ENCODE results near the gene FRMD4A.
"Not testable (repeated sequence)": the region's sequence is repeated elsewhere in the genome, so short reads cannot be mapped to it uniquely, and the experiment has no call there.

Gene FRMD4A

DNA sequence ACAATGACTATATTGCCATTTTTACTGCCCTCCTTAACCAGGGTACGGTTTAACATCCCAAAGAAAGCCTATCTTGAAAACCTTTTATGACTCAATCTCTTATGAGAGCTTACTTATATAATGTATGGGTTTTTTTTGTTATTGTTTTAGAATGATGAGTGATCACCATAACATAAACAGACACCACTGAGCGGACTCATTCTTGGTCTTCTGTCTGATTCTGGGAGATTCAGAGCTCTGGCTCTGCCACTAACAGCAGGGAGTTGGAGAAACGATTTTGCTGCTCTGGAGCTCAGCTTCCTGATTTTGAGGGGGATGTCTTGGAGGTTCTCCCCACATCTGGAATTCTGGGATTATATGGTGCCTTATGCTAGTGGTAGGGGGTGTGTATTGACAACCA, 244.1 kb downstream of the FRMD4A start:
- no peak for DNase-seq

GRCh38 chr10:14084875-14085274, 245.8 kb downstream of the FRMD4A start:
- DNase-seq, result peak; percentile 65

- DNase-seq, result no peak
These were observed 249.9 kb downstream of the FRMD4A start for GRCh38 chr10:14080795-14081194.

- no peak for DNase-seq
These were observed 253.3 kb downstream of the FRMD4A start for GRCh38 chr10:14077430-14077829.

- peak; percentile 97 for DNase-seq
These were observed 256.5 kb downstream of the FRMD4A start for GRCh38 chr10:14074062-14074884.

GRCh38 chr10:14072541-14072940, 258.2 kb downstream of the FRMD4A start:
- no peak for DNase-seq

GRCh38 chr10:14071956-14072355, 258.8 kb downstream of the FRMD4A start:
- DNase-seq, result no peak

DNA sequence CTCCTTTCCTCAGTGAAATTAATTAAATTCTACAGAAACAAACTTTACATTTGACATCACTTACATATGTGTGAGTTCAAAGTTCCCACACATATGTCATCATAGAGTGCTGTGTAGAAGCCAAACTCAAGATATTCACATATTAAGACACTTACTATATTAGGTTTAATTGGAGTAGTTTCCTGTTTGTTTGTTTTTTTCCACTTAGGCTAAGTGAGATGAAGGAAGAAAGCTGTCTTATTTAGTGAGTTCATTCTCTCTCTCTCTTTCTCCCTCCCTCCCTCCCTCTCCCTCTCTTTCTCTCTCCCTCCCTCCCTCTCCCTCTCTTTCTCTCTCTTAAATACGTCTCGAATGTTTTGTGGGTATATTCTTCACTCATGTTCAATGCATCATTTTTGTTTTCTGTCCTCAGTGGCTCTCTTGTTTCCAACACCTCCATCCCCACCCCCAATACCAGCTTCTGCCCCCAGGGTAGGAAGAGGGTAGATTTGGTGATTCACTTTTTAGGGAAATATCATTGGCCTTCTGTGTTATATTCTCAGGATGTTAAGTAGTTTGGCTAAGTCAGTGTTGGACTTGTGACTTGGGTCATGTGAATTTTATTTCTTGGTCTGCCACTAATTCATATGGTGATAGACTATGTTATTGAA, 262.0 kb downstream of the FRMD4A start:
- DNase-seq, result no peak

DNA sequence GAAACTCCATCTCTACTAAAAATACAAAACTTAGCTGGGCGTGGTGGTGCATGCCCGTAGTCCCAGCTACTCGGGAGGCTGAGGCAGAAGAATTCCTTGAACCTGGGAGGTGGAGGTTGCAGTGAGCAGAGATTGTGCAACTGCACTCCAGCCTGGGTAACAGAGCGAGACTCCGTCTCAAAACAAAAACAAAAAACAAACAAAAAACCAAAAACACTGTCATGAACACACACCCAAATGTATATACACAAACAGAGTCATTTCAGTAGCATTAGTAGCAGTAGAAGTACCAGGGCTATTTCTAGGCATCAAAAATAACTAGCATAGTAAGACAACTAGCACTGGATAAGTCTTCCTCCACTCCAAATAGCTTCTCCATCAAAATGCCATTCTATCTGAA, 263.1 kb downstream of the FRMD4A start:
- DNase-seq, result not testable (repeated sequence)

DNA sequence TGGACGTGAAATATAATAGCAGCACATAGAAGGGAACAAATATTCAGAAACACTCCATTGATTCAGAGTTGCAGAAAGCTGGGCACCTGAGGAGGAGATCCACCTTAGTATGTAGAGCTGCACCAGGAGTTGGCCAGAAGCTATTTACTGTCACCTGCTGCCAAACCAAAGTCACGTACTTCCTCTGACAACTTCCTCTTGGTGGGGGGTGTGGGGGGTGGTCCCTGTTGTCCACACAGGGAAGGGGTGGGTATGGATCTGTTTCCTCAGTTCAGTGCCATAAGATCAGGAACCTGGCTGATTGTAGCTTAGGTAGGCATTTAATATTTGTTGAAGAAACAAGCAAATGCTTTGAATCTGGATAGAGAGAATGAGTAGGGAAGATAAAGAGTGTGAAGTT, 264.6 kb downstream of the FRMD4A start:
- DNase-seq, result no peak

DNA sequence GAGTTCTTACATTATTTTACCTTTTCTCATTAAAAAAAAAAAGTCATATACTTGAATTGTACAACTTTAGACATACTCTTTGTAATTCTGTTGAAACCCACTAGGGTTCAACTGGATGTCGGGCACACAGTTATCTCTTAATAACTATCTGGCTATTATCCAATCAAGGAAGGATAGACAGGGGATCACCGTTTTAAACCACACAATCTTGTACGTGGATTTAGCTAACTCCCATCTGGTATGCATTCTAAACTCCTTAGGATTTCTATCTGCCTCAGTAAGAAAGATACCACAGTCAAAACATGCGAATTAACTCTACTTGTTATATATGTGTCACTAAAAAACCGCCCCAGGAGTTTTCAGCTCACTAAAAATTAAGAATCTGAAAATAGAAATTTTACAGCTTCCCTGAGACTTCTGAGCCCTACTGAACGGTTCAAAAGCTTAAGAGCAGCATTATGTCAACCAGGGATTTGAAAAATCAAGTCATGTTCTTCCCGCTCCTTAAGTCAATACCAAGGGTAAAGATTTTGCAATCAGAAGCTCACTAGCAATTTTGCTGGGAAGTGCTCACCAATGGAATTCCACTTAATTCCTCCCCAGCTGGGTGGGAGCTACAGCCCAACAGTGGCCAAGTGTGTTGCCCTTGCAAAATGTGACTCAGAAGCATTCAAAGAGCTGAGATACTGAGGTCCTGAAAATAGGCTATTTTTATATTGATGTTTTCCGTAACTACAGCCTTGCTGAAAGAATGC, 267.0 kb downstream of the FRMD4A start:
- DNase-seq, result no peak

DNA sequence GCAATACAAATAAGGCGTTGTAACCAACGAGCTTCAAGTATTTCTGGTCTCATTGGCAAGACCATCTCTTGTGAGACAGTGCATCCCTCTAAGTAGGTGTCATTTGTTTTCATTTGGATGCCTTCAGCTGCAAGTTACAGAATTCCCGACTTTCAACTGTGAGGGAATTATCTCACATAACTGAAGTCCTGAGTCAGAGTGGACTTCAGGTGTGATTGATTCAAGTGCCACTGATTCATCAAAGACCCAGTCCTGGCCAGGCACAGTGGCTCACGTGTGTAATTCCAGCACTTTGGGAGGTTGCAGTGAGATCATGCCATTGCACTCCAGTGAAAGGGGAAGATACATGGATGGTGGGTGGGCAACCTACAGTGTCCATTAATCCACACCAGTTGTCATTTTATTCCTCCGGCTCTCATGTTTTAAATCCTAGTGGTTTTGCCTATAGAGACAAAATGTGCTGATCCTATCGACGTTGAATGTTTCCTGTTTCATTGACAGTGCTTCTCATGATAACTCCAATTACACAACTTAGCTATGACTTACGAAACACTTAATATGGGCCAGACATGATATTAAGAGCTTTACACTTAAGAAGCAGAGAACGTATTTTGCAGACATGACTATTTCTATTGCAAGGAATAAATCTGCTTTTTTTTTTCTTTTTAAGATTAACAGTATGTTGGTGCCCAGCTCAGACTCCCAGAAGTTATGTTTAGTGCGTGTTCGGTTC, 268.0 kb downstream of the FRMD4A start:
- DNase-seq, result peak; percentile 61

- DNase-seq, result no peak
These were observed 270.2 kb downstream of the FRMD4A start for GRCh38 chr10:14060320-14061070.

DNA sequence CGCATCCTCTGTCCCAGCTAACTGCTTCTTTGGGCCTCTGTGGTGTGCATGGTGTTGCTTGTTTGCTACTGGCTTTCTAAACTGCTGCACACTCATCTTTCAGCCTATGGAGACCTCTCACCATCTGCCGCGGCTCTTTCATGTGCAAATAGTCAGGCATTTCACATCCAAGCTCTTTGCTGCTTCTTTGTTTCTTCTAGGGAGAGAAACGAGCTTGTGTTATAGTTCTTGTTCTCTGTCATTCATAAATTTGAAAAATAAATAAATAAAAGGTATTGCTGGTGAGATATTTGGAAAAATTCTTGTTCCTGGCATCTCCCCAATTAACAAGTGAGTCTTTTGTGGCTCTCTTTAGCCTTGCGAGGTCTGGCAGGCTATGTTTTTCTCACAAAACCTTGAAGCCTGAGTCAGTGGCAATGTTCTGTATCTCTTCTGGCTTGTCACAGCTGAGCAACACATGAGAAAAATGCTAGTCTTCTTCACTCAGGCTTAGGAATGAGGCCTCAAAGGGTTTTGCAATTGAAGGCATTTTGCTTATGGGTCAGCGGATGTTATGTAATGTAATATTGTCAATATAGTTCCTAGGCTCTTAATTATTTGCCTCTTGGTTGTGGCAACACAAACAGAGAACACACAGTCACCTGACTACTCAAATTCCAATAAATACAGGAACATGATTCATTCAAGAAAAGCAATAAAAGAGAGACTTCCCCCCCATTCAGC, 274.0 kb downstream of the FRMD4A start:
- DNase-seq, result peak; percentile 77

- no peak for DNase-seq
These were observed 277.8 kb downstream of the FRMD4A start for GRCh38 chr10:14052931-14053330.

- DNase-seq, result no peak
These were observed 280.1 kb downstream of the FRMD4A start for GRCh38 chr10:14050598-14050997.

DNA sequence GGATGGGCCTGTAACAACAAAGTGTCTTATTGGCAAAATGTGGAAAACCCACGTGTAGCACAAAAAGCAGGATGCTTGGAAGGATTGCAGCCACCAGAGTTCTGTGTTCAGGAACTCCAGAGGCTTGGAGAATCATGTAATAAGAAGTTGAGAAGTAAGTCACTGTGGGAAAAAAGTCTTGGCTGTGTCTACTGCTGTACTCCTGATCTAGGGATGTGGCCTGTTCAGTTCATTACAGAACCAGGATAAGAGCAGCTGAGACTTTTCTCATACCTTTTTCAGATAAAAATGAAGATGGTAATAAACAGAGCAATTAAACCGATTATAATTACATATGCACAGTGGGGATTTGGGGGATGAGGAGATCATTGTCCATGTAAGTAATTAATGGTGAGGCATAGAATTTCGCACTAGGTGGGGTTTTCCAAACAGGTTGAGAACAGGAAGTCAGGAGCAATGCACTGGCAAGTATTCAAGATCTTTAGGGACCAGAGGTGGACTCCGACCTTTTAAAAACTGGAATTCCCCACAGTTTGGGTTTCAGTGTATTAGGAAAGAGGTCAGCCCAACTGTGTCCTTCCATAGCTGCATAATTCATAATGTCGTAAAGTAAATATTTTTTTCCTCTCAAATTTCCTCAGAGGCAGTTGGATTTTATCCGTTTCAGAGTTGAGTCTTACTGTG, 281.7 kb downstream of the FRMD4A start:
- no peak for DNase-seq

- no peak for DNase-seq
These were observed 283.3 kb downstream of the FRMD4A start for GRCh38 chr10:14047431-14047830.

- not testable (repeated sequence) for DNase-seq
These were observed 288.7 kb downstream of the FRMD4A start for GRCh38 chr10:14042051-14042450.

GRCh38 chr10:14040787-14041631, 289.7 kb downstream of the FRMD4A start:
- DNase-seq, result no peak
